IPS-NIHi7 (cell line): ENCODE data around the gene DAB2.

Source experiments
- DNase-seq: peaks from one replicate; pipeline ENCODE4 v3.0.0; 2012; ENCODE audit warnings: mixed read lengths; ENCODE audit errors: extremely low spot score

Gene DAB2

DNA sequence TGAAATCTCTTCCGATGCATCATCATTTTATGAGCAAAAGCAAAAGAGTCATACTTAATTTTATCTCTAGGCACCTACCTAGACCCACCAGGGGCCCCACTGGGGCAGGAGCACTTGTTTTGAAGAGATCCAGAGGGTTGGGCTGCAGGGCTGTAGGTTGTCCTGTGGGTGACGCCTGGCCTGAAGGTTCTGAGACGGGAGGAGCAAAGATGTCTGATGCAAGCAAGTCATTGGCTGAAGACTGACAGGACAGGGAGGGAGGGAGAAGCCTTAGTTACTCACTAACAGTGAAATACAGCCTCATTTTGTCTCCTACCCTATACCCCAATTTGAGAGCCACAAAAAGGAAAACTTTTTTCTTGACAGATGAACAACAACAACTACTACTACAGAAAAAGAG, 43.4 kb downstream of the DAB2 start:
- DNase-seq: no peak

DNA sequence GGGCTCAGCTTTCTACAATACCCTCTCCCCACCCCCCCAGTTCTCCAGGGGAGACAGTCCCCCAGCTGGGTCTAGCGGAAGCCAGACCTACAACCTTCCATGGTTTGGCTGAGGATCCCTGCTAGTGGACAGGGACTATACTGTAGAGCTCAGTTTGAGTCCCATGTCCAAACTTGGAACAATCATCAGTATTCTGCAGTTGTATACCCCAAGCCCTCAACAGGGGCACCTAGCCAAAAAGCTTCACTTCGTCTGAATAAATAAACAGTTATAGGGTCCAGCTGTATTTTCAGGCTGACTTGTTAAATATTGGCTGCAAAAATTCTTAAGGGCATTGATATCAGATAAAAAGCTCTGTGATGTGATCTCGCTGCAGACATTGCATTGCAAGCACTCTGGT, 45.1 kb downstream of the DAB2 start:
- no peak for DNase-seq

GRCh38 chr5:39377613-39378012, 47.2 kb downstream of the DAB2 start:
- DNase-seq: no peak

DNA sequence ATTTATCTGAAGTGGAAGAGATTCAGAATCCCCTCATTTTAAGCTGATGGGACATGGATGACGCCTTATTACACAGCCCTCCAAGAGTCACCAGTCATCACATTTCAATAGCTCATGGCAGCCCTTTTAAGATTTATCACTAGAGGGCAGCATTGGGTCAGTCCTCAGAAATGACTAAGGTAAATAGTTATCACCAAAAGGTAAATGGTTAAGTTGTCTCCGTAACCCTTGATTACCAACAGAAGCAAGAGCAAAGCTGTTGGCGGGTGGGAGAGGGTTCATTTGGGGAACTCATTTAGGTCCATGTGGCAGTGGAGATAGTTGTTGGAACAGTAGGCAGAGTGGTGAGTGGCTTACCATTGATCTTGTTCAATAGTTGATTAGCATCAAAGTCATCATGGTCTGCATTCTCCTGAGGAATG, 48.5 kb downstream of the DAB2 start:
- peak; percentile 70 for DNase-seq

GRCh38 chr5:39373791-39374190, 51.0 kb downstream of the DAB2 start:
- no peak for DNase-seq

- no peak for DNase-seq
Measured at GRCh38 chr5:39371367-39371635, 53.5 kb downstream of the DAB2 start.

- DNase-seq: no peak
Measured at GRCh38 chr5:39370555-39371366, 54.0 kb downstream of the DAB2 start.

GRCh38 chr5:39369123-39369815, 55.5 kb downstream of the DAB2 start:
- DNase-seq: no peak

GRCh38 chr5:39368116-39368515, 56.7 kb downstream of the DAB2 start:
- no peak for DNase-seq

DNA sequence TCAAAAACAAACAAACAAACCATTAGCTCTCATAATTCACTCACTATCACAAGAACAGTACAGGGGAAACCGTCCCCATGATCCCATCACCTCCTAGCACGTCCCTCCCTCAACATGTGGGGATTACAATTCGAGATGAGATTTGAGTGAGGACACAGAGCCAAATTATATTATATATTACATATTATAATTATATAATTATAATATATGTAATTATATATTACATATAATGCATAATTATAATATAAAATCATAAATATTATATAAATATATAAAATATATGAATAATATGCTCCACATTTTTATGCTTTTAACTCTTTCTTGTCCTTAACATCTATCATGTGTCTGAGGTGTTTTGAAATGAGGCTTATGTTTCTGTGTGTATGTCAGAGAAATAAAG, 57.1 kb downstream of the DAB2 start:
- DNase-seq: no peak

- peak; percentile 16 for DNase-seq
Measured at GRCh38 chr5:39364367-39364766, 60.4 kb downstream of the DAB2 start, which contains the start of gene C9. Gene C9 (minus strand): TSS chr5:39364495. CDS start chr5:39364464, 31 bp downstream.

- no peak for DNase-seq
Measured at GRCh38 chr5:39363217-39363616, 61.6 kb downstream of the DAB2 start.

DNA sequence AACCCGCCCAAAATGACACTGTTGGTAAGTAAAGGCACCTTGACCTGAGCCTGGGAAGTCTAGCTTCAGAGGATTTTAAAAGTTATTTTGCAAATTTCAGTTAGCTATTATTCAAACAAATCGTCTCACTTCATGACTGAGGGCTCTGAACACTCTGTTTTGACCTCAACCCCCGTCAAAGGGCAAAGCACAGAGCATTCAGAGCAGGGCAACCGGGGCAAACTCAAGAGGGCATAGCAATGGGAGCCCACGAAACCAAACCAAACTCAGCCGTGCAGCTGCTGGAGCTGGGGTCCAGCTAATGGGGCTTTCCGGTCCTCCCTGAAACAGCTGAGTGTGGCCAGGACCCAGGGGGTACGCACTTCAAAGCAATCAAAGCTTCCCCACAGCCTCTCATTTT, 62.1 kb downstream of the DAB2 start:
- DNase-seq: no peak

GRCh38 chr5:39361306-39361705, 63.5 kb downstream of the DAB2 start:
- DNase-seq: no peak

- no peak for DNase-seq
Measured at GRCh38 chr5:39360471-39361111, 64.2 kb downstream of the DAB2 start.

DNA sequence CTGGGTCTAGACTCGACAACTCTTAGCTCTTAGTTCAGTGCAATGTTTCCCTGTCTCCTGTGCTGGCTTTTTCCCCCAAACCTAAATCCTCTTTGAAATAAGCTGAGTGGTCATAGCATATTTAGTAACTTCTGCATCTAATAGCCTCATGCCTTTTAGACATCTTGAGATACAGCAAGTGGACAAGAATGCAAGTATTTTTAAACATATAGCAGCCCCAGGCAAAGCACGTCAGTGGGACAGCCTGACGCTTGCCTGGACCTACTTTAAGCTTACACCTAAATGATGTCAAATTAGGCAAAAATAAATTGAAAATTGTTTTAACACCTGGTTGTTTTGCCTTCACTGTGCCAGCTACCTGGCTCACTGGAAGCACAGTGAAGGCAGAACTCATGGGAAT, 68.5 kb downstream of the DAB2 start:
- no peak for DNase-seq

DNA sequence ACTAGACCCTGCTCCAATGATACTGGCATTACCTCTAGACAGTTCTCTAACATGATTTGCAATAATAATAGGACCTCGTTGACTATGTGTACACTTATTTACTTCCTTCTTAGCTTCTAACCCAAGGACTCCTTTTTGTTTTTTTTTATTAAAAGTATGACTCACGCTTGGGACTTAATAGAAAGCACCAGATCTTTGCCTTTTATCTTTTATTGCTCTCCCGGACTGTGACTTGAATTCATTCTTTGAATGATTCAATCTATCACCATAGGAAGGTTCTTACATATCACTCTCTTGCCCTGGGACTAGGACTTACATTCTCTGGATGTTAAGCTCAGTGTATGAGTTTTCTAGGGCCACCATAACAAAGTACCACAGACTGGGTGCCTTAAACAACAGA, 69.5 kb downstream of the DAB2 start:
- no peak for DNase-seq

GRCh38 chr5:39353717-39354399, 70.9 kb downstream of the DAB2 start:
- DNase-seq: no peak

DNA sequence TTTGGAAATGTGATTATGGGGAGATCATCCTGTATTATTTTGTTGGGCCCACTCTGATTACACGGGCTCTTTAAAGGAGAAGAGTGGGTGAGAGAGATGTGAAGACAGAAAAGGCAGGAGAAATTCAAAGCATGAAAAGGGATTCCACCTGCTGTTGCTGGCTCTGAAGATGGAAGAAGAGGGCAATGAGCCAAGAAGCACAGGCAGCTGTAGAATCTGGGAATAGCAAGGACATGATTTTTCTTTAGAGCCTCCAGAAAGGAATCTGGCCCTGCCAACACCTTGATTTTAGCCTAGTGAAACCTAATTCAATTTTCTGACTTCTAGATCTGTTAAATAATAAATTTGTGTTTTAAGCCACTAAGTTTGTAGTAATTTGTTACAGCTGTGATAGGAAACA, 71.8 kb downstream of the DAB2 start:
- DNase-seq: no peak

DNA sequence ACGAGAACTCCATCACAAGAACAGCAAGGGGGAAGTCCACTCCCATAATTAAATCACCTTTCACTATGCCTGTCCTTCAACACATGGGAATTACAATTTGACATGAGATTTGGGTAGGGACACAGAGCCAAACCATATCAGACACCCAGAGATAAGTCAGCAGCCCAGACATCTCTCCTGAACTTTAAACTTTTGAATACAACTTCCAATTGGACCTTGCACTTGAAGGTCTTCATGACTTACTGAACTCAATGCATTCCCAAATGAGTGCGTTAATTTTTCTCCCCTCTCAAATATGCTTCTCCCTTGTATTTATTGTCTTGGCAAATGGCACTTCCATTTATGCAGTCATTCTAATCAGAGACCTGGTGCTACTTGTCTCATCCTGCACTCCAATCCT, 72.6 kb downstream of the DAB2 start:
- DNase-seq: no peak

- no peak for DNase-seq
Measured at GRCh38 chr5:39349484-39349883, 75.3 kb downstream of the DAB2 start.

- peak; percentile 22 for DNase-seq
Measured at GRCh38 chr5:39342460-39342859, 82.3 kb downstream of the DAB2 start.
